Measurements from ENCODE around the gene ZBTB7C. TPM values are rescaled to one million over a fixed set of nuclear protein-coding genes. Genes with fewer than 3 reads are reported as not detected.
A peak's percentile ranks its signal among the peaks of the same experiment; 100 is the strongest.

Gene ZBTB7C
- total RNA-seq, 1 donor from 2014 or later = 0.11 TPM

GRCh38 chr18:48278081-48278480 lies 131.1 kb downstream of the ZBTB7C start:
- TF ChIP-seq, protein P1, sequence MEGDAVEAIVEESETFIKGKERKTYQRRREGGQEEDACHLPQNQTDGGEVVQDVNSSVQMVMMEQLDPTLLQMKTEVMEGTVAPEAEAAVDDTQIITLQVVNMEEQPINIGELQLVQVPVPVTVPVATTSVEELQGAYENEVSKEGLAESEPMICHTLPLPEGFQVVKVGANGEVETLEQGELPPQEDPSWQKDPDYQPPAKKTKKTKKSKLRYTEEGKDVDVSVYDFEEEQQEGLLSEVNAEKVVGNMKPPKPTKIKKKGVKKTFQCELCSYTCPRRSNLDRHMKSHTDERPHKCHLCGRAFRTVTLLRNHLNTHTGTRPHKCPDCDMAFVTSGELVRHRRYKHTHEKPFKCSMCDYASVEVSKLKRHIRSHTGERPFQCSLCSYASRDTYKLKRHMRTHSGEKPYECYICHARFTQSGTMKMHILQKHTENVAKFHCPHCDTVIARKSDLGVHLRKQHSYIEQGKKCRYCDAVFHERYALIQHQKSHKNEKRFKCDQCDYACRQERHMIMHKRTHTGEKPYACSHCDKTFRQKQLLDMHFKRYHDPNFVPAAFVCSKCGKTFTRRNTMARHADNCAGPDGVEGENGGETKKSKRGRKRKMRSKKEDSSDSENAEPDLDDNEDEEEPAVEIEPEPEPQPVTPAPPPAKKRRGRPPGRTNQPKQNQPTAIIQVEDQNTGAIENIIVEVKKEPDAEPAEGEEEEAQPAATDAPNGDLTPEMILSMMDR (IDR thresholded peaks at IDR 0.05) = no peak
- H3K4me1 Mint-ChIP-seq (ENCODE audit: unreplicated experiment) = no peaks in the 10 kb centered on the region

DNA sequence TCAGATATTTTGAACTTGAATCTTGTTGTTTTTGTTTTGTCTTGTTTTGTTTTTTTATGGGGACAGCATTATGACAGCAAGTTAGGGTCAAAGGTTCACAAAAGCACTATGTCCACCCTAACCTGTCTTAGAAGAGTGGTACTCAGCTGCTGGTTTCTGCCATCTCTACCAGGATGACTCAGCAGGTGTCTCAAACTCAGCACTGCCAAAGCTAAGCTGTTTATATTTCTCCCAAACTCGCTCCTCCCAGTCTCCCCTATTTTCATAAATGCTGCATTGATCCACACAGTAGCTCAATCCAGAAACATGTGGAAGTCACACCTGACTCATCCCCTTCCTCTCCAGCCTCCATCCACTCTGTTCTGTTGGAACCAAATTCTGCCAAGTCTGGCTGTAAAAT lies 134.9 kb downstream of the ZBTB7C start:
- no peaks in the 10 kb centered on the region for H3K36me3 Mint-ChIP-seq (ENCODE audit: unreplicated experiment)
- no peak overlapping the region for H3K27ac Mint-ChIP-seq (ENCODE audit: unreplicated experiment)
- H3K4me1 Mint-ChIP-seq (ENCODE audit: unreplicated experiment) = no peaks in the 10 kb centered on the region
- peaks cover 40% of the 10 kb centered on the region for H3K27me3 Mint-ChIP-seq (ENCODE audit: unreplicated experiment)
- TF ChIP-seq, protein P1 (IDR thresholded peaks at IDR 0.05) = no peak
- H3K4me3 Mint-ChIP-seq (ENCODE audit: unreplicated experiment) = no peak overlapping the region
- H3K9me3 Mint-ChIP-seq (ENCODE audit: unreplicated experiment) = no peaks in the 10 kb centered on the region
- DNase-seq (ENCODE audit: extremely low spot score, unreplicated experiment) = no peak

More at GRCh38 chr18:48278081-48278480, 131.1 kb downstream of the ZBTB7C start:
- H3K27me3 Mint-ChIP-seq (ENCODE audit: unreplicated experiment) = peaks cover 25% of the 10 kb centered on the region
- H3K4me3 Mint-ChIP-seq (ENCODE audit: unreplicated experiment) = no peak overlapping the region
- no peak overlapping the region for H3K27ac Mint-ChIP-seq (ENCODE audit: unreplicated experiment)
- H3K36me3 Mint-ChIP-seq (ENCODE audit: unreplicated experiment) = no peaks in the 10 kb centered on the region
- H3K9me3 Mint-ChIP-seq (ENCODE audit: unreplicated experiment) = no peaks in the 10 kb centered on the region
- peak; percentile 23 for DNase-seq (ENCODE audit: extremely low spot score, unreplicated experiment)

DNA sequence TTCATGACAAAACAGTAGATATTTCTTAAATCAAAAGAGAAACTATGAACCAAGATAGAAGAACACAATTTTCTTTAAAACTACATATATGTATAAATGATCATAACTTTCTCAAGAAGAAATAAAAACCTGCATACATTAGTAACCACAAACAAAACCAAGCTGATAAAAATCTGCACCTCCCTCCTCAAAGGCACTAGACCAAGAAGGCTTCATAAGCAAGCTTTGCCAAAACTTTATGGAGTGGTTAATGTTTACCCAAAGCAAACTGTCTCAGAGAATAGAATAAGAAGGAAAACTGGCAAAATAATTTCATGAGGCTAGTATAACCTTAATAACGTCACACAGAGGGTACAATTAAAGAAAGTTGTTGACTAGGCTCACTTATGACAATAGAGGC lies 138.3 kb downstream of the ZBTB7C start:
- no peaks in the 10 kb centered on the region for H3K4me1 Mint-ChIP-seq (ENCODE audit: unreplicated experiment)
- no peaks in the 10 kb centered on the region for H3K9me3 Mint-ChIP-seq (ENCODE audit: unreplicated experiment)
- no peak for DNase-seq (ENCODE audit: extremely low spot score, unreplicated experiment)
- H3K27me3 Mint-ChIP-seq (ENCODE audit: unreplicated experiment) = peaks cover 53% of the 10 kb centered on the region
- no peak overlapping the region for H3K4me3 Mint-ChIP-seq (ENCODE audit: unreplicated experiment)
- H3K36me3 Mint-ChIP-seq (ENCODE audit: unreplicated experiment) = no peaks in the 10 kb centered on the region
- no peak overlapping the region for H3K27ac Mint-ChIP-seq (ENCODE audit: unreplicated experiment)
- TF ChIP-seq, protein P1 (IDR thresholded peaks at IDR 0.05) = no peak

GRCh38 chr18:48265328-48265727 lies 143.9 kb downstream of the ZBTB7C start:
- H3K27ac Mint-ChIP-seq (ENCODE audit: unreplicated experiment) = no peak overlapping the region
- no peaks in the 10 kb centered on the region for H3K4me1 Mint-ChIP-seq (ENCODE audit: unreplicated experiment)
- H3K36me3 Mint-ChIP-seq (ENCODE audit: unreplicated experiment) = no peaks in the 10 kb centered on the region
- H3K4me3 Mint-ChIP-seq (ENCODE audit: unreplicated experiment) = no peak overlapping the region
- no peaks in the 10 kb centered on the region for H3K9me3 Mint-ChIP-seq (ENCODE audit: unreplicated experiment)
- TF ChIP-seq, protein P1 (IDR thresholded peaks at IDR 0.05) = no peak
- no peak for DNase-seq (ENCODE audit: extremely low spot score, unreplicated experiment)
- peaks cover 53% of the 10 kb centered on the region for H3K27me3 Mint-ChIP-seq (ENCODE audit: unreplicated experiment)

GRCh38 chr18:48263914-48264902 lies 145.0 kb downstream of the ZBTB7C start:
- H3K4me3 Mint-ChIP-seq (ENCODE audit: unreplicated experiment) = no peak overlapping the region
- no peaks in the 10 kb centered on the region for H3K9me3 Mint-ChIP-seq (ENCODE audit: unreplicated experiment)
- no peaks in the 10 kb centered on the region for H3K4me1 Mint-ChIP-seq (ENCODE audit: unreplicated experiment)
- DNase-seq (ENCODE audit: extremely low spot score, unreplicated experiment) = no peak
- no peaks in the 10 kb centered on the region for H3K36me3 Mint-ChIP-seq (ENCODE audit: unreplicated experiment)
- H3K27ac Mint-ChIP-seq (ENCODE audit: unreplicated experiment) = no peak overlapping the region
- TF ChIP-seq, protein P1 (IDR thresholded peaks at IDR 0.05) = no peak
- H3K27me3 Mint-ChIP-seq (ENCODE audit: unreplicated experiment) = peaks cover 59% of the 10 kb centered on the region

Data from osteocyte (in vitro differentiated cells).